GM18909 (cell line): ENCODE data around the gene WDR88.

Experiments
- ATAC-seq: cut with Tn5 transposase; IDR thresholded peaks from one replicate; pipeline ENCODE4 v1.9.1; 2021; ENCODE audit warnings: mild to moderate bottlenecking; ENCODE audit not compliant: unreplicated experiment, poor library complexity

WDR88 gene

DNA sequence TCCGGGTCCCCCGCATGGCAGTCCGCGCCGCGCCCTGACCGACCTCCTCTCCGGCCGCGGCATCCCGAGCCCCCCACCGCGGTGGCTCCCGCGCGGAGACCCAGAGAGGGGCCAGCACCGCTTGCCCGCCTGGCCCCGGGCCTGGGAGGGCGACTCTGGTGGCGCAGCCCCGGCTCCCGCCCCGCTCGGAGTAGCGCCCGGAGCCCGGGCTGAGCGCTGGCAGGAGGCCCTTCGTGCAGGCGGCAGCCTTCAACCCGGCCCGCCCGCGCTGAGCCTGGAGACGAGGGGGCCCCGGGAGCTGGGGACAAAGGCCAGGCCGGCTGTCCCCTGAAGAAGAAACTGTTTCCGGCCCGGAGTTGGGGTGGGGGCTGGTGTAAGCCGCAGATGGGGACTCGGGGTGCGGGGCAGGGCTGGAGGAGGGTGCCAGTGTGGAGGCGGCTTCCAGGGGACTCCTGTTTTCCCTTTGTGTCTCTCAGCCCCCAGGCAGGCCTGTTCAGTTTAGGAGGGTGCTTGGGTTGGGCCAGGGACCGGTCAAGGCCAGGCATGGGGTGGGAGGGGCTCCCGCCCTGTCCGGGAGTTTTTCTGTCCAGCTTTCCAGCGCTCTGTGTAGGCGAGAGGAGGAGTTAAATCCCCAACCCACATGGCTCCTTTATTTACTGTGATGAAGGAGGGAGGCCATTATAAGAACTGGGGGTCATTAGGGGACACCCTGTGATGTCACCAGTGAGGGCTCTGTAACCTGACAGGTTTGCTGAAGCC lies 63.2 kb downstream of the WDR88 start:
- no peak for ATAC-seq

DNA sequence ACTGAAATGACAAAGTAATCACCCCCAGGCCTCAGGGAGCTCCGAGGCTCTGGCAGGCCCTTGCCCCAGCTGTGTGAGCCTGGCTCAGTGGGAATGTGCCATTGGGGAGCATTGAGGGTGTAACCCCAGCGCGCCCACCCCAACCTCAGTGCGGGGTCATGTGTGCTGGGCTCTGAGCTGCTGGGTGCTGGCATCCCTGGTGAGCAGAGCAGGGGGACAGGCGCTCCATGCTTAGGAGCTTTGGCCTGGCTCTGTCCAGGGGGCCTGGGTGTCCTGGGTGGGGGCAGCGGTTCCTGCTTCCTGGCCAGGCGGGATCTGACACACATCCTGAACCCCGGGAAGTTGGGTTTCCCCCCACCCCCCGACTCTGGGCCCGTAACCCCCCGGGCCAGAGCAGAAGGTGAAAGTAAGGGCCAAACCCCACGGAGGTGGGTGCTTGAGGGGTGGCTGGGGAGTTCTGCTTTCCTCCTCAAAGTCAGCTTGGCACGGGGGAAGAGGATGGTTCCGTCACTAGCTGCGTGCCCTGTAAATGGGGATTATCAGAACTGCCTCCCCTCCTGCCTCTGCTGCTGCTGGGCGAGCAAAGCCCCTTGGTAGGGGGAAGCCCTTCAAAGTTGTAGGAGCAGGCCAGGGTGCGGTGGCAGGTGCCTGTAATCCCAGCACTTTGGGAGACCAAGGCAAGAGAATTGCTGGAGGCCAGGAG lies 63.9 kb downstream of the WDR88 start:
- no peak for ATAC-seq

- no peak for ATAC-seq
Measured at GRCh38 chr19:33196446-33197193, 64.7 kb downstream of the WDR88 start.

- no peak for ATAC-seq
Measured at GRCh38 chr19:33197591-33198000, 65.7 kb downstream of the WDR88 start.

DNA sequence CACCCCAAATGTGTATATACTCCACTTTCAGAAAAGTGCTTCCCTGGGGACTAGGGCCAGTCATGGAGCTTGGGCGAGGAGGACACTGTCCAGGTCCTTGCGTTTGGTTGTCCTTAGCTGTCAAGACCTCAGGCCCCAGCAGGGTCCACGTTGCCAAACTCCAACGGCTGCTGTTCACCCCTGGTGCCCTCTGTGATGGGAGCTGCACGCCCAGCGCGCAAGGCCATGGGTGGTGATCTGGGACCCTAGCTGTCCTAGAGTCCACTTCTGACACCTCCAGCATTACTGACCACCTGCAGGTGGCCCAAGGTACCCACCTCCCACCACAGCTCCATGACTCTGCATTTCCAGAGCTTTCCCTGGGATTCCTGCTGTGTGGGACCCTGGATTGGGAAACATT lies 66.3 kb downstream of the WDR88 start:
- ATAC-seq, result no peak

- no peak for ATAC-seq
Measured at GRCh38 chr19:33199441-33200265, 67.7 kb downstream of the WDR88 start.

- no peak for ATAC-seq
Measured at GRCh38 chr19:33201473-33201872, 69.6 kb downstream of the WDR88 start.

- ATAC-seq, result no peak
Measured at GRCh38 chr19:33201886-33202545, 70.1 kb downstream of the WDR88 start.

DNA sequence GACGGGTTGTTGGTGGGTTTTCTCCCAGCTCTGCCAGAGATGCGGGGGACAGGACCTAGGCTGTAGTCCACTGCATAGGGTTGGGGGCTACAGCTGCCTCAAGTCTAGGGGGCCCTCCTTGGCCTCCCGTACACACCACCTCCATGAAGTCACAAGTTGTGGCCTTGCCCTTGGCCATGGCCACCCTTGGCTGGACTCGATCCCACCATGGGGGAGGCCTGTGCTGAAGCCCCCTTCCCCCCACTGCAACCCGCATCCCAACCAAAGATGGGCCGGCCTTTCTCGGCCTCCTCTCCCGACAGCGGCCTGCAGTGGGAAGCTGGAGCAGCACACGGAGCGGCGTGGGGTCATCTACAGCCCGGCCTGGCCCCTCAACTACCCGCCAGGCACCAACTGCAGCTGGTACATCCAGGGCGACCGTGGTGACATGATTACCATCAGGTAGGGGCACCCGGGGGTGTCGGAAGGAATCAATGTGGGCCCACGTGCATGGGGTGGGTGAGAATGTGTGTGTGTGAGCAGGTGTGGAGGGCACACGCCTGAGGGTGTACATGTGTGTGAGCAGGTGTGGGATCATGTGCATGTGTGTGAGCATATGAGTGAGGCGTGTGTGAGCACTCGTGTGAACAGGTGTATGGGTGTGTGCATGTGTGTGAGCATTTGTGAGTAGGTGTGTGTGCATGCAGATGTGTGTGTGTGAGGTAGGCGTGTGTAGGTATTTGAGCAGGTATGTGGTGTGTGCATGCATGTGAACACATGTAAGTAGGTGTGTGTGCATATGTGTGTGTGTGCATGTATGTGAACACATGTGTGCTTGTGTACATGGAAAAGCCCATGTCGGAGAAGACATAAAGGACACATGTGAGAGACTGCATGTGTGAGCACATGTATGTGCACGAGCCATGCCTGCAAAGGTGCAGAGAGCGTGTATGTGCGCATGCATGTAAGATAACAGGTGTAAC lies 70.9 kb downstream of the WDR88 start:
- ATAC-seq, result no peak

DNA sequence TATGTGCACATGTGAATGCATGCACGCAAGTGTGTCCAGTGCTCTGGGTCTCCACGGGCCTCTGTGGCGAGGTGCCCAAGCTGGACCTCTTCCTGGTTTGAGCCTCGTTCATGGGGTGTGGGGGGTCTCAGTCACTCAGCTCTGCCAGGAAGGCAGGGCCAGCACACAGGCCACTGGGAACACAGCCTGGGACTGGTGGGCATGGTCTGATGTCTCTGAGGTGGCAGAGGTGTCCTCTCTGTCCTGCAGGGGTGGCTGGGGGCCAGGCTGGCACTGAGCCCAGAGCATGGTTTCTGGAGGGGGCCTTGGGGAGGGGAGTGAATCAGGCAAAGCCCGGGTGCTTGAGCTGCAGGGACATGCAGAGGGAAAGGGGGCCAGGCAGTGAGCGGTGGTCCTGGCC lies 71.6 kb downstream of the WDR88 start:
- no peak for ATAC-seq

- ATAC-seq, result no peak
Measured at GRCh38 chr19:33204136-33204973, 72.4 kb downstream of the WDR88 start.

DNA sequence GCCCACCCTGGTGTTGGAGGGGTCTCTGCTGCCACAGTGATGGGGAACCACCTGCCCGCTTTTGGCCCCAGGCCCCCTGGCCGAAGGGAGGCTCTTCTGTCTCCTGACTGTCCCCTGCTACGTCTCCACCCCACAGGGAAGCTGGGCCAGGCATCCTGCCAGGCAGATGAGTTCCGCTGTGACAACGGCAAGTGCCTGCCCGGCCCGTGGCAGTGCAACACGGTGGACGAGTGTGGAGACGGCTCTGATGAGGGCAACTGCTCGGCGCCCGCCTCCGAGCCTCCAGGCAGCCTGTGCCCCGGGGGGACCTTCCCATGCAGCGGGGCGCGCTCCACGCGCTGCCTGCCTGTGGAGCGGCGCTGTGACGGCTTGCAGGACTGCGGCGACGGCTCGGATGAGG lies 73.2 kb downstream of the WDR88 start:
- no peak for ATAC-seq

DNA sequence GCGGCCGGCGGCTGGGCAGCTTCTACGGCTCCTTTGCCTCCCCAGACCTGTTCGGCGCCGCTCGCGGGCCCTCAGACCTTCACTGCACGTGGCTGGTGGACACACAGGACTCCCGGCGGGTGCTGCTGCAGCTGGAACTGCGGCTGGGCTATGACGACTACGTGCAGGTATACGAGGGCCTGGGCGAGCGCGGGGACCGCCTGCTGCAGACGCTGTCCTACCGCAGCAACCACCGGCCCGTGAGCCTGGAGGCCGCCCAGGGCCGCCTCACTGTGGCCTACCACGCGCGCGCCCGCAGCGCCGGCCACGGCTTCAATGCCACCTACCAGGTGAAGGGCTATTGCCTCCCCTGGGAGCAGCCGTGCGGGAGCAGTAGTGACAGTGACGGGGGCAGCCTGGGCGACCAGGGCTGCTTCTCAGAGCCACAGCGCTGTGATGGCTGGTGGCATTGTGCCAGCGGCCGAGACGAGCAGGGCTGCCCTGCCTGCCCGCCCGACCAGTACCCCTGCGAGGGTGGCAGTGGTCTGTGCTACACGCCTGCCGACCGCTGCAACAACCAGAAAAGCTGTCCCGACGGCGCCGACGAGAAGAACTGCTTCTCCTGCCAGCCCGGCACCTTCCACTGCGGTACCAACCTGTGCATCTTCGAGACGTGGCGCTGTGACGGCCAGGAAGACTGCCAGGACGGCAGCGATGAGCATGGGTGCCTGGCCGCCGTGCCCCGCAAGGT lies 73.8 kb downstream of the WDR88 start:
- no peak for ATAC-seq

GRCh38 chr19:33206261-33207039 lies 74.5 kb downstream of the WDR88 start:
- no peak for ATAC-seq

GRCh38 chr19:33207040-33207620 lies 75.2 kb downstream of the WDR88 start:
- ATAC-seq, result no peak

DNA sequence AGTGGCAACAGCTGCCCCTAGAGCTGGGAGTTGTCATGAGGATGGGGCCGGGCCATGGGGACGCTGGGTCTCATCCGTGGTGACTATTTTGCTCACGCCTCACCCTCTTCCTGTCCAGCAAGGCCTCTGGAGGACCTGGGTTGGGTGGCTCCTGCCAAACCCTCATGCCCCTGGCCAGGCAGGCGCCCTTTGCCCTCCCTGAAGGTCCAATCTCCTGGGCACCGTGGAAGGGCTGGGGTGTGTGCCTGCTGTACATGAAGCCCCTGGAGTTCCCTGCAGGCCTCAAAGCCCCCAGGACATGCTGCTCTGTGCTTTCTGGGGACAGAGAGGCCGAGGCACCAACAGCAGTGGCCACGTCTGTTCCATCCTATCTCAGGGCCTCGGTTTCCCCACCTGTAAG lies 76.0 kb downstream of the WDR88 start:
- ATAC-seq, result no peak
